Measurements from ENCODE around the gene PINLYP.
A peak's percentile ranks its signal among the peaks of the same experiment; 100 is the strongest.

The PINLYP gene

DNA sequence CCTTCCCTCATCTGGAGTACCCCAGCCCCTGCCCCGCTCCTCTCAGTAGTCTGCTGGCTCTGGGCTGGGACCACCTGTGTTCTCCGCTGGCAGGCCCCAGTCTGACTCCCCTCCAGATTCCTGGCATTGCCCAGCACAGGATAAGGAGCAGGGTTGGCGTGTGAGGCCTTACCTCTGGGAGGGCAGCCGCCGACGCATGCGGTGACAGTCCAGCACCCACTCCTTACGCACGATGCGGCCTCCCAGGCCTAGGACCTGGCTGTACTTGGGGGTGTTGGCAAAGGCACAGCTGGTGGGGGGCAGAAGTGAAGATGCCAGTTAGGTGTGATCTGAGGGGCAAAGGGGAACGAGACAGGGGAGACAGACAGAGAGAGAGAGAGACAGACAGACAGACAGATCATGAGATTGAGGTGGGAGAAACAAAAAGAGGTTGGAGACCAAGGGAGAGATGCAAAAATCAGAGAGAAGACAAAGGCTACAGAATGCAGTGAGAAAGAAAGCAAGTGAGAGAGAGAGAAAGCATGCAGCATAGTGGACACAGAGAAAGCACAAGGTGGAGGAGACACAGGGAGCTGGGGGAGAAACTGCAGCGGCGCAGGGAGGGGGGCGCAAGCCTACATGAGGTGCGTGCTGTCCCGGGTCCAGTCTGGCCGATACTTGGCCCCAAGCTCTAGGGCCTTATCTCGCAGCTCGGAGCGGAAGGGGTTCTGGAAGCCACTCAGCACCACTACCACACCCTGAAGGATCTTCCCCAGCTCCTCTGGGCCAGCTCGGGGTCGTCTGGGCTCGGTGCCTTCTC, 24.0 kb upstream of the PINLYP start:
- DNase-seq = no peak

GRCh38 chr19:43552198-43552450, 23.5 kb upstream of the PINLYP start:
- no peak for DNase-seq

DNA sequence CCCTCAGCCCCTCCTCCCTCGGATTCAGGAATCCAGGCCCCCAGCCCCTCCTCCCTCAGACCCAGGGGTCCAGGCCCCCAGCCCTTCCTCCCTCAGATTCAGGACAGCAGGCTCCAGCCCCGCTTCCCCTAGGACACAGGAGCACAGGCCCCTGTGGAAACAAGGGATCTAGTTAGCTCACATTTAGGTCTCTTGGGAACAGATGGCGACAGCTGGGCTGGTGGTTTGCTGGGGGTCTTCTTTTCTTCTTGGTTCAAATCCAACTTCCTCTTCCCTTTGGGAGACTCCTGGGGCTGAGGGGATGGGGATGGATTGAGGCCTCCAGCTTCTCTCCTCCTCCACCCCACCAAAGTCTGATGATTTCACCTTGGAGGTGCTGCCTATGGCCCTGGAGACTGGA, 23.0 kb upstream of the PINLYP start:
- no peak for DNase-seq

- DNase-seq = no peak
Measured at GRCh38 chr19:43553656-43554055, 21.9 kb upstream of the PINLYP start.

GRCh38 chr19:43554317-43554895, 21.2 kb upstream of the PINLYP start:
- no peak for DNase-seq

DNA sequence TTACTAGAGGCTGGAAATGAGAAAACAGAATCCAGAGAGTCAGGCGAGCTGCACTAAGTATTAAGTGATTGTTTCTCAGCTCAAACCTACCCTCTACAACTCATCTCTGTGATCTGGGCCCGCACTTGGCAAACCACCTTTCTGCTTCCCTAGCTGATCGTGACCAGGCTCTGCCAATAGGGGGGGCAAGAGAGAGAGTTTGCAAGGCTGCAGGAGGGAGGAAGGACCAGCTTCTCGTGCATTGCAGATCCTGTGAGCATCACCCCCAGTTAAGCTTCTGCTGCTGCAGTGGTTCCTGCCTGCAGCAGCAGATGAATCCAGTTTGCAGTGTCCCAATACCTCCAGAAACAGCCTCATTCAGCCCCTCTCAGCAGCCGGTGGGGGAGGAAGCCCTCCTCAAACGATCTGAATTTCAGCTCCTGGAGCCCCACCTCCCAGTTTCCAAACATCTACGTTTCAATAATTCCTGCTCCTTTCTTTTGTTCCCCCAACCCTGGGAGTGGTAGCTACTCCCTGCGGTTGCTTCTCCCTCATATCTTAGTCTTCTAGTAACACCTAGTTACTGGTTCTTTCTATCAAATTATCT, 20.3 kb upstream of the PINLYP start:
- DNase-seq = peak; percentile 62

DNA sequence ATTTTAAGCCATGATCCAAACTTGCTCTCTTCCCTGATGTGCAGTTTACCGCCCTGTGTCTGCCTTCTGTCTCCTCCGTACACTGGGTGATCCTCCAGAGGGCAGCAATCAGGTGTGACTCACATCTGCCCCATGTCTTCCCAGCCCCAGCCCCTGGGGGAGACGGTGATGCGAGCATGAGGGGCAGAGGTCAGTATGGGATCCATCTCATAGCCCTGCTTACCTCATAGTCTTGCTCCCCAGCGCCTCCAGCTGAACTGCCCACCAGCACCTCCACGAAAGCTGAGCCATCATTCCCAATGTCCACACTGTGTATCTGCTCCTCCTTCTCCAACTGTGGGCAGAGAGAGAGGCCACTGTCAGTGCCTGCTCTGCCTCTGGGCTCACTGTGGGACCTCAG, 14.9 kb upstream of the PINLYP start:
- DNase-seq = no peak

GRCh38 chr19:43561139-43561970, 14.2 kb upstream of the PINLYP start:
- no peak for DNase-seq

DNA sequence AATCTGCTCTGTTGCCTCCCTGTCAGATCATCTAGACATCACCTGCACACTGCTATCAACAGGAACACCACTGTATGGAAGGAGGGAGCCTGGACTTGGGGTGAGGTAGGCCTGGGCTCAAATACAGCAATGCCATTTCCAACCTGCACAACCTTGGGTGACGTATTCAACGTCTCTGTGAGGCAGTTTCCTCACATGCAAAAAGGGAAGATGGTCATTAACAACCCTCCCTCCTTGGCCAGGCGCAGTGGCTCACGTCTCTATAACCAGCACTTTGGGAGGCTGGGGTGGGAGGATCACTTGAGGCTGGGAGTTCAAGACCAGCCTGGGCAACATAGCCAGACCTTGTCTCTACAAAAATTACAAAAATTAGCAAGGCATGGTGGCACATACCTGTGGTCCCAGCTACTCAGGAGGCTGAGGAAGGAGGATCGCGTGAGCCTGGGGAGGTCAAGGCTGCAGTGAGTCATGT, 13.3 kb upstream of the PINLYP start:
- DNase-seq = no peak

GRCh38 chr19:43562698-43563241, 12.8 kb upstream of the PINLYP start:
- DNase-seq = peak; percentile 67

DNA sequence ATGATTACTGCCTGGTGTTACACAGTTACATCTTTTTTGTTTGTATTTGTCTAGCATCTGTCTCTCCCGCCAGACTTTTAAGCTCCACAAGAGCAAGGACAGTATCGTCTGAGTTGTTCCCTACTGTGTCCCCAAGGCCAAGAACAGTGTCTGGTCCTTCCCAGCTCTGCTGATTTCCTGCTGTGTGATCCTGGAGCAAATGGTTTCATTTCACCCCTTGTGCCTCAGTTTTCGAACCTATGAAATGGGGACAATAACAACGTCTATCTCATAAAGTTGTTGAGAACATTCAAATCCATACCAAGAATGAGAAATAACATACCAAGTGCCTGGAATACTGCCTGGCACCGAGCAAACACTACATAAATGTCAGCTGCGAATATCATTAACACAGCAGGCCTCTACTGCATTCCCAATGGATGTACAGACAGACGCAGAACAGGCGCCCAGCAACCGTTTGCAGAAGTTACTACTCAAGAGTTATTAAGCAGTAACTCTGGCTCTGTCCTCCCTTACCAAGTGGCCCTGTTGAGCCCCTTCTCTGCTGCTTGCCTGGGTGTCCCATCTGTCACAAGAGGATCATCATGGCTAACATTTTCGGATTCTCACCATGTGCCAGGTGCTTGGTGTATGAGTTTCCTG, 11.7 kb upstream of the PINLYP start:
- no peak for DNase-seq

- no peak for DNase-seq
Measured at GRCh38 chr19:43564800-43565199, 10.8 kb upstream of the PINLYP start.

GRCh38 chr19:43569657-43570056, 5.9 kb upstream of the PINLYP start:
- no peak for DNase-seq

- no peak for DNase-seq
Measured at GRCh38 chr19:43570174-43570791, 5.3 kb upstream of the PINLYP start.

GRCh38 chr19:43572171-43572588, 3.4 kb upstream of the PINLYP start:
- no peak for DNase-seq

GRCh38 chr19:43574424-43575155, 1.0 kb upstream of the PINLYP start:
- no peak for DNase-seq

DNA sequence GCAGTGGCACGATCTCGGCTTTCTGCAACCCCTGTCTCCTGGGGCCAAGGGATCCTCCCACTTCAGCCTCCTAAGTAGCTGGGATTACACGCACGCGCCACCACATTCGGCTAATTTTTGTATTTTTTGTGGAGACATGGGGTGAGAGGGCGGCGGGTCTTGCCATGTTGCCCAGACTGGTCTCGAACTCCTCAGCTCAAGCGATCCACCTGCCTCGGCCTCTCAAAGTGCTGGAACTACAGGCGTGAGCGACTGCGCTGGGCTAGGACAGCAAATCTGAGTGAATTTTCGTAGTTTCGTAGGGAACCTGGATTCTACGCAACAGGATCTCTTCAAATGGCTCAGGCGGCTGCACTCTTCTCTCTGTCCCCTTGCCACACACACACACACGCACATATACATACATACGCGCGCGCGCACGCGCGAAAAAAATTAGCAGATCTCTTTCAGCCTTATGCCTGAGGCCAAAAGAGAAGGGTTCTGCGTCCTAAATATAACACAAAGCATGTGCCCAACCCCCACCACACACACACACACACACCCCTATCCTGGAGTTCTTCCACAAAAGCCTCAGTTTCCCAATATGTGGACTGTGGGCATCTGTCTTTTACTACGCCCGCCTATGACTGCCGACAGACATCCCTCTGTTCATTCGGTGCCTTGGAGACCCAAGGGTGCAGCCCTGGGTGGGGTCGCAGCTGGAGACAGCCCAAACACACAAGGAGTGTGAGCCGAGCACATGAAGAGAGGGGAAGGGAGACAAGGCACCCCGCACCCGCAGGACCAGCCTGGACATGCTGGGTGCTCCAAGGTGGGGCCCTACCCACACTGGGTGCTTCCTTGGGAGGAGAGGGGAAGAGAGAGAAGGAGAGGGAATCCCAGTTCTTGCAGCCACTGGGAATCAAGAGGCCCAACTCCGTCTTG, 616 bp downstream of the PINLYP start:
- DNase-seq = no peak

DNA sequence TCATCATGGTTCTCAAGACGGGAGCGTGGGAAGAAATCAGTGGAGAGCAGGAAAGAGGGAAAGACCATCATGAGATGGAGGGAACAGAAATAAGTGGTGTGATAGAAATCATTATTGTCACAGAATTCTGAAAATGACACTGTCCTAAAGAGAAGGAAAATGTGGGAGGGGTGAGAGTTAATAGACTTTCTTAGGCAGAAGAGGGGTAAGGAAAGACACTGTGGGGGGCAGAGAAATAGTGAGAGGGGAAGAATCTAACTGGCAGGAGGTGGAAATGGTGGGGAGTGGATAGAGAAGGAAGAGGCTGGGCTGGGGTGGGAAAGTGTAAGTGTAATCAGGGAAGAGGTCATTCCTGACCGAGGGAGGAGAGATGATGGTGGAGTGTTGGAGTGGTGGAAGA, 3.2 kb downstream of the PINLYP start:
- DNase-seq = no peak

GRCh38 chr19:43581467-43581866, 5.9 kb downstream of the PINLYP start:
- DNase-seq = no peak

DNA sequence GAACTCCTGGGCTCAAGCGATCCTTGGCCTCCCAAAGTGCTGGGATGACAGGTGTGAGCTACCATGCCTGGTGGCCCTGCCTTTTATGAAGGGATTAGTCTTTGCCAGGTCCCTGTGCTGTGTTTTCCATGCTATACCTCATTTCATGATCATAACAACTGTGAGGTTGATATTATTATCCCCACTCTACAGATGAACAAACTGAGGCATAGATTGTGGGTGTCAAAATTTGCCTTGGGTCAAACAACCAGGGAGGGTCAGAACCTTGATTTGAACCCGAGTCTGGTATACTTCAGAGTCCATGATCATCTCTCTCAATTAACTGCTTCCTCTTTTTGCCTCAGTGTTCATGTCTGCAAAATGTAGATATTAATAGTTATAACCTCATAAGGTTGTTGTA, 6.9 kb downstream of the PINLYP start:
- DNase-seq = no peak
